Neural cell (in vitro differentiated cells): ENCODE measurements around the gene MAGI1. TPM values are rescaled to one million over a fixed set of nuclear protein-coding genes. Genes with fewer than 3 reads are reported as not detected.

Experiments
- H2AFZ ChIP-seq: fragments of 200-600, 300-800 bp; sonication (generic), shearing (Covaris generic); 2 replicates; pipeline ENCODE4 v1.6.0; 2014; ENCODE audit warnings: low read depth, mild to moderate bottlenecking, antibody characterized with exemption, low read length, moderate library complexity
- H3F3A ChIP-seq: fragments of 200-600 bp; shearing (Covaris generic); 2 replicates; pipeline ENCODE4 v1.6.1; 2016; ENCODE audit warnings: mild to moderate bottlenecking, moderate library complexity, mixed read lengths, antibody characterized with exemption, low read length; ENCODE audit not compliant: insufficient read depth, poor library complexity, severe bottlenecking
- H3K27ac ChIP-seq: fragments of 200-600, 300-800 bp; sonication (generic), shearing (Covaris generic); 2 replicates; pipeline ENCODE4 v1.5.1; 2014; ENCODE audit warnings: mild to moderate bottlenecking, low read length, moderate library complexity
- H3K27me3 ChIP-seq: fragments of 300-800, 200-600 bp; sonication (generic), shearing (Covaris generic); 2 replicates; pipeline ENCODE4 v1.6.0; 2014; ENCODE audit warnings: mild to moderate bottlenecking, low read depth, low read length, moderate library complexity; ENCODE audit not compliant: insufficient read depth
- H3K36me3 ChIP-seq: fragments of 300-800, 200-600 bp; sonication (generic), shearing (Covaris generic); 2 replicates; pipeline ENCODE4 v1.5.1; 2014; ENCODE audit warnings: mild to moderate bottlenecking, antibody characterized with exemption, low read length, moderate library complexity; ENCODE audit not compliant: insufficient read depth
- H3K4me2 ChIP-seq: fragments of 300-800, 200-600 bp; sonication (generic), shearing (Covaris generic); 2 replicates; pipeline ENCODE4 v1.6.0; 2014; ENCODE audit warnings: mild to moderate bottlenecking, low read length
- H3K4me3 ChIP-seq: fragments of 300-800, 200-600 bp; sonication (generic), shearing (Covaris generic); 2 replicates; pipeline ENCODE4 v1.5.1; 2014; ENCODE audit warnings: mild to moderate bottlenecking, low read length, moderate library complexity
- H3K79me2 ChIP-seq: fragments of 200-600 bp; shearing (Covaris generic); replicated peaks from 2 replicates; pipeline ENCODE4 v1.6.0; 2014; ENCODE audit warnings: mild to moderate bottlenecking, low read length, moderate library complexity; ENCODE audit not compliant: insufficient read depth
- H3K9ac ChIP-seq: fragments of 300-800, 200-600 bp; sonication (generic), shearing (Covaris generic); 2 replicates; pipeline ENCODE4 v1.6.1; 2016; ENCODE audit warnings: mild to moderate bottlenecking, low read length, mixed read lengths
- H3K9me2 ChIP-seq: fragments of 200-600 bp; shearing (Covaris generic); 2 replicates; pipeline ENCODE4 v1.6.1; 2016; ENCODE audit warnings: mild to moderate bottlenecking, low read length, mixed read lengths; ENCODE audit not compliant: insufficient read depth
- H3K9me3 ChIP-seq: fragments of 200-600, 300-800 bp; sonication (generic), shearing (Covaris generic); 2 replicates; pipeline ENCODE4 v1.6.1; 2016; ENCODE audit warnings: mild to moderate bottlenecking, mixed run types, low read length, moderate library complexity, mixed read lengths
- H4K20me1 ChIP-seq: fragments of 200-600 bp; shearing (Covaris generic); 2 replicates; pipeline ENCODE4 v1.6.1; 2016; ENCODE audit warnings: mild to moderate bottlenecking, mixed run types; ENCODE audit not compliant: insufficient read depth
- CTCF ChIP-seq: fragments of 450-650 bp; IDR thresholded peaks from 2 replicates; pipeline ENCODE4 v1.5.1; 2014; ENCODE audit warnings: antibody characterized with exemption, mild to moderate bottlenecking, moderate library complexity; ENCODE audit not compliant: poor library complexity, severe bottlenecking
- EP300 ChIP-seq: fragments of 450-650 bp; conservative IDR thresholded peaks from 2 replicates; pipeline ENCODE4 v1.6.1; 2014; ENCODE audit warnings: antibody characterized with exemption, mild to moderate bottlenecking, moderate library complexity; ENCODE audit not compliant: poor library complexity, severe bottlenecking
- EZH2 ChIP-seq: fragments of 200-600, 300-800 bp; shearing (Covaris generic), sonication (generic); IDR thresholded peaks from 2 replicates; pipeline ENCODE4 v1.6.1; 2014; ENCODE audit warnings: antibody characterized with exemption, low read length, borderline replicate concordance, mild to moderate bottlenecking; ENCODE audit not compliant: insufficient read depth, poor library complexity, severe bottlenecking
- MXI1 ChIP-seq: fragments of 450-650 bp; conservative IDR thresholded peaks from 2 replicates; pipeline ENCODE4 v1.6.1; 2014; ENCODE audit warnings: antibody characterized with exemption, mild to moderate bottlenecking; ENCODE audit not compliant: poor library complexity, severe bottlenecking
- POLR2AphosphoS5 ChIP-seq: IDR thresholded peaks from 2 replicates; pipeline ENCODE4 v1.6.1; 2012
- RAD21 ChIP-seq: fragments of 450-650 bp; conservative IDR thresholded peaks from 2 replicates; pipeline ENCODE4 v1.6.1; 2014; ENCODE audit warnings: antibody characterized with exemption, mild to moderate bottlenecking, moderate library complexity
- REST ChIP-seq: IDR thresholded peaks from 2 replicates; pipeline ENCODE4 v1.6.1; 2012; ENCODE audit warnings: borderline replicate concordance
- SMC3 ChIP-seq: fragments of 450-650 bp; conservative IDR thresholded peaks from 2 replicates; pipeline ENCODE4 v1.6.1; 2014; ENCODE audit warnings: antibody characterized with exemption, mild to moderate bottlenecking, moderate library complexity; ENCODE audit not compliant: poor library complexity
- TAF1 ChIP-seq: IDR thresholded peaks from 2 replicates; pipeline ENCODE4 v1.6.1; 2012; ENCODE audit warnings: low read depth
- polyA plus RNA-seq: library from polyadenylated mRNA; depleted of rRNA; stranded (reverse); fragments of >200 nt; gene quantifications from 2 replicates; pipeline ENCODE4 v1.2.3, GENCODE V29; 2014

MAGI1 gene
- polyA plus RNA-seq, 1 donor from 2014 or later: 44.7 TPM

GRCh38 chr3:65961128-65961527, 77.6 kb downstream of the MAGI1 start:
- Histone ChIP-seq H3K4me2 (no peak overlapping the region), H3K79me2 (no peaks in the 10 kb centered on the region), H3K27me3 (no peaks in the 10 kb centered on the region)

GRCh38 chr3:65960087-65960486, 78.6 kb downstream of the MAGI1 start:
- H3K36me3 ChIP-seq: no peaks in the 10 kb centered on the region
- no peaks in the 10 kb centered on the region for H3K79me2 ChIP-seq
- H3K9ac ChIP-seq: no peak overlapping the region
- no peak overlapping the region for H3K4me3 ChIP-seq
- H3F3A ChIP-seq: no peaks in the 10 kb centered on the region
- no peaks in the 10 kb centered on the region for H4K20me1 ChIP-seq
- H3K27me3 ChIP-seq: no peaks in the 10 kb centered on the region
- no peak overlapping the region for H3K4me2 ChIP-seq
- no peaks in the 10 kb centered on the region for H3K9me2 ChIP-seq
- H3K9me3 ChIP-seq: no peaks in the 10 kb centered on the region
- H3K27ac ChIP-seq: no peak overlapping the region
- no peak overlapping the region for H2AFZ ChIP-seq
- no peak for TF ChIP-seq SMC3
- no peak for TF ChIP-seq EZH2
- no peak for TF ChIP-seq TAF1
- no peak for TF ChIP-seq EP300
- no peak for TF ChIP-seq MXI1
- no peak for TF ChIP-seq CTCF
- no peak for TF ChIP-seq RAD21

More at GRCh38 chr3:65961128-65961527, 77.6 kb downstream of the MAGI1 start:
- Histone ChIP-seq H3K4me3 (no peak overlapping the region), H3K9me3 (no peaks in the 10 kb centered on the region), H3K36me3 (no peaks in the 10 kb centered on the region), H3F3A (no peaks in the 10 kb centered on the region), H3K27ac (no peak overlapping the region), H3K9me2 (no peaks in the 10 kb centered on the region), H2AFZ (no peak overlapping the region), H3K9ac (no peak overlapping the region), H4K20me1 (no peaks in the 10 kb centered on the region)
- TF ChIP-seq POLR2AphosphoS5 (no peak), TAF1 (no peak), SMC3 (no peak), RAD21 (no peak), REST (no peak), MXI1 (no peak), EP300 (no peak), EZH2 (no peak), CTCF (no peak)
